GM18951 (cell line): ENCODE measurements around the gene REP15.

Source experiments
- POLR2A ChIP-seq: IDR thresholded peaks from 4 replicates; pipeline ENCODE4 v1.6.1; 2011; ENCODE audit warnings: mild to moderate bottlenecking; ENCODE audit not compliant: insufficient read length, insufficient read depth; ENCODE audit errors: extremely low read depth
- in situ Hi-C: fragments of 300-500 bp; cut with MboI; formaldehyde crosslinking; loops from one replicate; pipeline ENCODE4 v1.12.0; 2022; ENCODE audit warnings: low sequenced_read_pairs, mixed read lengths, inconsistent platforms; ENCODE audit not compliant: unreplicated experiment

Gene REP15, protein sequence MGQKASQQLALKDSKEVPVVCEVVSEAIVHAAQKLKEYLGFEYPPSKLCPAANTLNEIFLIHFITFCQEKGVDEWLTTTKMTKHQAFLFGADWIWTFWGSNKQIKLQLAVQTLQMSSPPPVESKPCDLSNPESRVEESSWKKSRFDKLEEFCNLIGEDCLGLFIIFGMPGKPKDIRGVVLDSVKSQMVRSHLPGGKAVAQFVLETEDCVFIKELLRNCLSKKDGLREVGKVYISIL

GRCh38 chr12:27696293-27696652 lies at the start of gene REP15:
Gene REP15 (plus strand): TSS chr12:27696447. CDS start chr12:27696563, 116 bp downstream.
- in situ Hi-C loops: no loop called here
- TF ChIP-seq POLR2A: no peak

DNA sequence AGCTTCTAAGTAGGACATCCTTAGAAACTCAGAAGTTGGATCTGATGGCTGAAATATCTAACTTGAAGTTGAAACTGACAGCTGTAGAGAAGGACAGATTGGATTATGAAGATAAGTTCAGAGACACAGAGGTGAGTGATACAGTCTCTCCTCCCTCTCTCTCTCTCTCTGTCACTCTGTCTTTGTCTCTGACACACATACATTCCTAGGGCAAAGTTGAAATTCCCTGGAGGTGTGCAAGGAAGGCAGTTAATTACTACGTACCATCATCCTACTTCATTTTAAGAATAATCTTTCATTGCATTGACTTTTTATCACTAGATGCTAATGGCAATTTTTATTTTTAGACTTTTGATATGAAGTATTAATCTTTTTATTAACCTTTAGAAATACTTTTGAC lies 46.2 kb upstream of the REP15 start:
- no peak for TF ChIP-seq POLR2A
- in situ Hi-C loops: loop anchor here (10.0 kb wide), 1 partner anchor 225 kb away; no protein-coding TSS in a partner anchor

DNA sequence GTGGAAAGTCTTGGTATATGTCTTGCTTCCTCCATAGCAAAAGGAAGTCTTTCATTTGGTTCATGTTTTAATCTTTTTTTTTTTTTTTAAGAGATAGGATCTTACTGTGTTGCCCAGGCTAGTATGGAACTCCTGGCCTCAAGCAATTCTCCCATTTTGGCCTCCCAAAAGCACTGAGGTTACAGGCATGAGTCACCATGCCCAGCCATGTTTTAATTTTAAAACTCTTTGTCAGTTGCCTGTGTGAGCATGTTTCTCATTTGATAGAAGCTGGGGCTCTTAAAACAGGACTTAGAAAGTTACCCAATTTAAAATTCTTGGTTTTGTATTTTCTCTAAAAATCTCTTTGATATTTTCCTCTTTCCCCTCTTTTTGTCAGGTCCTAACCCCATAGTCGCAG lies 45.0 kb upstream of the REP15 start:
- in situ Hi-C loops: loop anchor here (10.0 kb wide), 1 partner anchor 226 kb away; no protein-coding TSS in a partner anchor
- no peak for TF ChIP-seq POLR2A

DNA sequence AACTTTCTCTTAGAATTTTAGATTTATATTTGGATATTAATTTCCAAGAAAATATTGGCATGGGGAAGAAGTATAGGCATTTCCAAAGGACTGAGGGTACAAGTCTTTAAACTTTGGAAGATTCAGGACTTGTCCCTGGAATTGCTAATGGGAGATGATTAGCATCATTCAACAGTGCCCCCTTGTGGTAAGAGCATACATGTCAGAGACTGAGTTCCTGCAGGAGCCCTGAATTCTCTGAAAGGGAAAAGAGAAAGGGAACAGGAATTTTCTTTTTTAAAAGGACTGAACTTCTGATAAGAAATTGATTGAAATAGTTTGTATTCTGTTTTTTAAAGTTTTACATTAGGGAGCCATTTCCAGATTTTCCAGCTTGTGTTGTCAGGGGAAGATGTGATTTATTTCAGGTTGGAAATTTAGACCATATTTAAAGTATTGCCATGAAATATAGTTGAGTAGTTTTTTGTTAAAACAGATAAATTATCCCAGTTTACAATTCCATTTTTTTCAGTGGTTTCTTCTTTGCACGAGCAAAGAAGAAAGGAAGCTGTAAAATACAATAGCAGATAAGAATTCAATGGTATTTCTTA lies 44.0 kb upstream of the REP15 start:
- TF ChIP-seq POLR2A: no peak
- in situ Hi-C loops: loop anchor here (10.0 kb wide), 1 partner anchor 227 kb away; no protein-coding TSS in a partner anchor

DNA sequence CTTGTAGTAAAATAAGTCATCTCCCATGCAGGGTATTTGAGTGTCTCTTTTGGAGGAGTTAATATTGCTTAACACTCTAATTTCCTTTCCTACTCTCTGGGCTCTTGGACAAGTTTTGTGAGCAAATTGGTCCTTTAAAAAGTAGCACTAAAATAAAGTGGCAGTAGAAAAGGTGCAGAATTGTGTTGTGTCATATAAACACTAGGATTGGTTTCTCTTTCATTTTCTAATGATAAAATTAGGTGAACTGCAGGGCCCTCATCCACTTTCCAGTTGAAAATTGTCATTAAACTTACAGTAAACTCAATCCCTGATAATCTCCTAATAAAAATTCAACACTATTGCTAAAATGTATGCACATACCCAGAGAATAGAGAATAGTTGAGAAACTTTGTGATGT lies 42.6 kb upstream of the REP15 start:
- in situ Hi-C loops: loop anchor here (10.0 kb wide), 1 partner anchor 229 kb away; no protein-coding TSS in a partner anchor
- no peak for TF ChIP-seq POLR2A

- in situ Hi-C loops: loop anchor here (10.0 kb wide), 1 partner anchor 231 kb away; no protein-coding TSS in a partner anchor
Measured at GRCh38 chr12:27655476-27655875, 40.8 kb upstream of the REP15 start.

- TF ChIP-seq POLR2A: no peak
- in situ Hi-C loops: loop anchor here (10.0 kb wide), 1 partner anchor 232 kb away; no protein-coding TSS in a partner anchor
Measured at GRCh38 chr12:27657296-27657695, 39.0 kb upstream of the REP15 start.

GRCh38 chr12:27665704-27666103 lies 30.5 kb upstream of the REP15 start:
- in situ Hi-C loops: no loop called here
- no peak for TF ChIP-seq POLR2A

- in situ Hi-C loops: no loop called here
- no peak for TF ChIP-seq POLR2A
Measured at GRCh38 chr12:27666510-27666909, 29.7 kb upstream of the REP15 start.

- no peak for TF ChIP-seq POLR2A
Measured at GRCh38 chr12:27667540-27667939, 28.7 kb upstream of the REP15 start.

DNA sequence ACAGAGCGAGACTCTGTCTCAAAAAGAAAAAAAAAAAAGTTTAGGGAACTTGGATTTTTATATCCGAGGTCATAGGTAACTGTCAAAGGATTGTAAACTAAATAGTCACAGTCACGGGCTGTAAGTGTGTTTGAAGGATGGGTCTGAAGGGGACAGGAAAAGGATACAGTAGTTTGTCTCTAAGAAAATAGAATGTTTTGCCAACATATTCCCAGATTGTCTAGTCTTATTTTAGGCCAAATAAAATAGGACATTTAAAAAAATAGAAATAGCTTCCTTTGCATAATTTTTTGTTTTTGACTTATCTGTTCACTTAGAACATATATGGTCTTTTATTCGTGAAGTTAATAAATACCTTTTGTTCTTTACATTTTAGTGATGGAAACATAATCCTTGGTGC lies 24.2 kb upstream of the REP15 start:
- no peak for TF ChIP-seq POLR2A
- in situ Hi-C loops: no loop called here

More at GRCh38 chr12:27667540-27667939, 28.7 kb upstream of the REP15 start:
- in situ Hi-C loops: no loop called here

- TF ChIP-seq POLR2A: no peak
Measured at GRCh38 chr12:27672643-27673042, 23.6 kb upstream of the REP15 start.

GRCh38 chr12:27673101-27673718 lies 23.0 kb upstream of the REP15 start:
- no peak for TF ChIP-seq POLR2A
- in situ Hi-C loops: no loop called here

More at GRCh38 chr12:27672643-27673042, 23.6 kb upstream of the REP15 start:
- in situ Hi-C loops: no loop called here

DNA sequence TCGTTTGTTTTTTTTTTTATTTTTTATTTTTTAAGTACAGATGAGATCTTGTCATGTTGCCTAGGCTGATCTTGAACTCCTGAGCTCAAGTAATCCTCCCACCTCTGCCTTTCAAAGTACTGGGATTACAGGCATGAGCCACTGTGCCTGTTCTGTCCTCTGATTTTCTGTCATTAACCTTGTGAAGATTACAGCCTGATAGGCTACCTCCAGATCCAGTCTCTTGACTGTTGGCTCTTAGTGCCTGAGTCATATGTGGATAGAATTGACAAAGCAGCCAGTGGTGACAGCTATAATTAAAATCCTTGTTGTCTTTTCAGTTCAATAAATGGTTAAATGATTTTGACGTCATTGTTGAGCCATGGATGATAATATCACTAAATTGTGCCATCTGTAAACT lies 21.3 kb upstream of the REP15 start:
- no peak for TF ChIP-seq POLR2A
- in situ Hi-C loops: no loop called here
